ENCODE data around the gene GRID1.
"Not testable (repeated sequence)": the region's sequence is repeated elsewhere in the genome, so short reads cannot be mapped to it uniquely, and the experiment has no call there.

Gene GRID1

DNA sequence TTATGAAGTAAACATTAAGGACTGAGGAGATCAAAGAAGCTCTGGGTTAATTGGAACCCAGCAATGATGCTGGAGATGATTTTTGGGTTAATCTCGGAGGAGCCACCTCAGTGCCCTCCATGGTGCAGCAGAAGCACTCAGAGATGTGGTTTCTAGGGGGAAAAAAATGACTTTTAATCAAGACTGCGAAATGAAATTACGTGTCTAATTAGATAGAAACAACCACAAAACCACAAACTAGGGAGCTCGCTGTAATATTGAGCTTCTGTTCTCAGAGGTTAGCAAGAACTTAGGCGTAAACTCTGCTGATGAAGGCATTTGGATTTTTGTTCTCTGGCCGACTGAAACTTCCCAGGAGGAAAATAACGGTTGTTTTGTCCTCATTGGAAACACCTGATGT, 319.0 kb downstream of the GRID1 start:
- DNase-seq: peak; percentile 20 to 22

GRCh38 chr10:86046845-86047460, 319.6 kb downstream of the GRID1 start:
- DNase-seq: peak; percentile 22 to 26

GRCh38 chr10:86045896-86046295, 320.7 kb downstream of the GRID1 start:
- no peak for DNase-seq

- no peak for DNase-seq
Observed at GRCh38 chr10:86044029-86044428, 322.6 kb downstream of the GRID1 start.

- no peak for DNase-seq
Observed at GRCh38 chr10:86043236-86043635, 323.4 kb downstream of the GRID1 start.

GRCh38 chr10:86042161-86042560, 324.4 kb downstream of the GRID1 start:
- DNase-seq: no peak

DNA sequence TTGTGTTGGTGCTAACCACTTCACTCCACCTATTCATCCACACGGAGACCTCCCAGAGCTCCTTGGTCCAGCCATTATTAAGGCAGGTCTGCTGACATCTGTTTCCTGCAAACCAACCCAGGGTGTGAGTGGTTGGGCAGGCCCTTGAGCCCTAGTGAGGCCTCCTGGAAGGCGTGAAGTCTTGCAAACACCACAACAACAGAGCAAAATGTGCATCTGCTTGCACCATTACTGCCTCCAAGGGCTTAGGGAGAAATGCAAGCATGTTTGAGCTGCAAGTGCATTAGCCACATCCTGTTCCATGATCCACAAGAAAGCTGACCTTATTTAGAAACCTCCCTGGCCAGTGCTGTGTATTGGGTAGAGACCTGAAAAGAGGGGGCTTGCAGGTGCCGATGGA, 325.5 kb downstream of the GRID1 start:
- DNase-seq: no peak

GRCh38 chr10:86038371-86038770, 328.2 kb downstream of the GRID1 start:
- no peak for DNase-seq

- DNase-seq: no peak
Observed at GRCh38 chr10:86037096-86037495, 329.5 kb downstream of the GRID1 start.

- DNase-seq: no peak
Observed at GRCh38 chr10:86036544-86036831, 330.1 kb downstream of the GRID1 start.

GRCh38 chr10:86035791-86036543, 330.6 kb downstream of the GRID1 start:
- DNase-seq: no peak

- DNase-seq: no peak
Observed at GRCh38 chr10:86034710-86035109, 331.9 kb downstream of the GRID1 start.

DNA sequence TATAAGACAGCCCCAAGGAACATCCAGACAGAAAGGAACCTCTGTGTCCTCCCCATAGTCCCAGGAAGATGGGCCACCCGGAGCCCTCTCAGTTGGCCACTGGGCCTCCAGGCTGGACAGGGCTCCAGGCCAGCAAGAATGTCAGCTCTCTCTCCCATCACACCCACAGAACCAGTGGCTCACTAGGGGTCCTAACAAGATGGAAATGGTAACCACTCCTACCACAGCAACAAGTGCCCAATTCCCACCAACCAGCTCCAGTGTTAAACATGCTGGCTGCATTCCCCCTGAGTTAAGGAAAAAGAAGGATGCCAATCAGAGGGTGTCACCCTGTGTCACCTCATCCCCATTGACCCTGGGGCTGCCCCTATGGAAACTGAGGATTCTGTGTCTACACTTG, 333.0 kb downstream of the GRID1 start:
- DNase-seq: no peak

- DNase-seq: not testable (repeated sequence)
Observed at GRCh38 chr10:86032087-86032486, 334.5 kb downstream of the GRID1 start.

DNA sequence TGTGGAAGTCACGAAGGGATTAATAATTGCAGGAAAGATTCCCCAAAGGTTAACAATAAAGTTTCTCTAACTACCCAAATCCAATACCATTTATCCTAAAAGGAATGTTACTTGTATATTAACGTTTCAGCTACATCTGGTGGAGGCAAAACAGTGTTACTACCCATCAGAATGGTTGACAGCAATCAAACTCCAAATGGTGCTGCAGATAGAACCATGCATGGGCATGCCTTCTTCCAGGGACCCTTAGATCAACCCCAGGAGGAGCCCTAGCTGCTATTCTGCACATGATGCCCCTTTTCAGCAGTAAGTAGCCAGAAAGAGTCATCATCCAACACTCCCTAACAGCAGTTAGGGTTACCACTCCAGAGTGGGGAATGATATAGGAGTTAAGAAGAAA, 336.3 kb downstream of the GRID1 start:
- DNase-seq: no peak

- DNase-seq: no peak
Observed at GRCh38 chr10:86027346-86027745, 339.2 kb downstream of the GRID1 start.

DNA sequence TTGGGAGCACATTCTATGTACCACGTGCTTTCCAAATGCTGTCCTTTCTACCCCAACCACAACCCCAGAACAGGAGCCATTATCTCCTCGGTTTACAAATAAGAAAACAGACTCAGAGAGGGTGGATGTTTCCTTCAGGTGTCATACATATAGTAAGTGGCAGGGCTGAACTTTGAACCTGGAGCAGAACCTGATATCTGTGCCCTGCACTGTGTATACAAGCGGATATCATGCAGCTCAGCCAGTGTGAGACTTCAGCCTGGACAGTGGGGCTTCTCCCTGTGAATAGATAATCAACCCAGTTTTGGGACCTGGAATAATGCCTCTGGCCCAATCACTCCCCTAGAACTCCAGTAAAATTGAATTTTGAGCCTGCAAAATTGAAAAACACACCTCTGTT, 341.1 kb downstream of the GRID1 start:
- no peak for DNase-seq

DNA sequence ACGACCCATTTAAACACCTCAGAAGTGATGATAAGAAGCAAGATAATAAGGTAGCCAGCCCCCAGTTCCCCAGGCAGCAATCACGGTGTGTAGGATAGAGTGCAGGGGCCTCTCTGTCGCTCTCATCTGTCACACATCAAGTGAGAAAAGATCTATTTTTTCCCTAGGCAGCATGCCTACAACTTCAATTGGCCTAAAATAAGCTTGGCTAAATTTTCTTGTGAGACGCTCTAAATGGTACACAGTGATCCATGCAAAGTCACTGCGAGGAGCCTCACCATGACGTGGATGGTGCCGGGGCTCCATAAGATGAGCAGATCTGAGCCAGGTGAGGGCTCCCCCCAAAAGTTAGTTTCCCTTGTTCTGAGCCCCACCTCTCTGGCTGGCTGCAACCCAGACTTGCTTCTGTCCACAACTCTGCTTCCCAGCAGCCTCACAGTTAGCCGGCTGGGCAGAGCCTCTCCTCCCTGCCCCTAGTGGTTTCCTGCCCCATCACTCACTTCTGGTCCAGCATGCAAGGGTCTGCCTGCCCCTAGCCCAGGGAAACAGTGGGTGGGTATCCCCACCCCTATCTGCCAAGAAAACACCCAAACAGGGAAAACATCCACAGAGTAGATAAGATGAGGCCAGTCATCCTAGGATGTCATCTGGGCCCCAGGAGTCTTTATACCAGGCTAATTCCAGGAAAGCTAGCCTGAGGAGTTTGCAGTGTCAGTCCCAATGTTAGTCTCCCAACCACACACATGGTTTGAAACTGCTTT, 342.1 kb downstream of the GRID1 start:
- no peak for DNase-seq

GRCh38 chr10:86023931-86024280, 342.7 kb downstream of the GRID1 start:
- no peak for DNase-seq

DNA sequence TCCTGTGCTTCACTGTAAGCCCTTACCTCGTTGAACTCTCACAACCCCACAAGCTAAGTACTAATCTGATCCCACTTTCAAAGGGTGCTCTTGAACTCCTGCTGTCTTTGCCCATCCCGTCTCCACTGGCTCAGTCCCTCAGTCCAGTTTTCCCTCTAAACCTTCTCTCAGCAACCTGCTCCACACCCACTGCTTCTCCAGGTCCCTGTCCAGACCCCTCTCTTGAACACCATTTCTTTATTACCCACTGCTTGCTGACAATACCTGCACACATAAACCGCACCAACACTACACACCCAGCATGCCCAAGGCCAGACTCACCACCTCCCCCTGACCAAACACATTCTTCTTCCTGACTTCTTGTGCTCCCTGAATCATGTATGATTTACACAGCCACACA, 343.3 kb downstream of the GRID1 start:
- DNase-seq: no peak

- DNase-seq: no peak
Observed at GRCh38 chr10:86022906-86023305, 343.7 kb downstream of the GRID1 start.

- no peak for DNase-seq
Observed at GRCh38 chr10:86020134-86020533, 346.5 kb downstream of the GRID1 start.

GRCh38 chr10:86019141-86019540, 347.5 kb downstream of the GRID1 start:
- DNase-seq: no peak

DNA sequence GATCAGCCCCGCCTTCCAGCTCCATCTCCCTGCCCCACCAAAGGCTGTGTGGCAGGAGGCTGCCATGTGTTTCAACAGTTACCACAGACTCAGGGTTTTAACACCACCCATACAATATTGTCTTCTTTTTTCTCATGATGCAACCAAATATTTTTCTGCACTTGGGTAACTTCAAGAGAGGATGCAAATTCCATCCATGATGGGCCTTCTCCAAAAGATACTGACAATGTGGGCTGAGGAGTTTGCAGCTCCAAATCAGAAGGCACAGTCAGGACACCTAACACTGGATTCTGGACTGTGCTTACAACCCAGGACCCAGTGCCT, 347.9 kb downstream of the GRID1 start:
- DNase-seq: no peak
